Kidney (tissue), 14 donors: ENCODE results near the gene PLEKHF1. TPM values are rescaled to one million over a fixed set of nuclear protein-coding genes. Genes with fewer than 3 reads are reported as not detected.

Experiments
- DNase-seq, 5 donors: peaks; one replicate each; pipeline ENCODE4 v3.0.0-alpha.2; 2013 to 2020
- FAIRE-seq: peaks from 2 replicates; lab custom pipeline; 2012; peaks lifted over from hg19 to GRCh38; lab: Jason Lieb, UNC
- H3K27ac ChIP-seq, 2 donors: one replicate each; pipeline ENCODE4 v1.7.0; 2013; ENCODE audit warnings: low read depth in 2 of 2, low read length in 2 of 2, inconsistent platforms in 1 of 2
- H3K27me3 ChIP-seq: one replicate; pipeline ENCODE4 v1.7.1; 2013; ENCODE audit warnings: low read length, inconsistent platforms; ENCODE audit not compliant: control insufficient read depth, insufficient read depth
- H3K36me3 ChIP-seq, 3 donors: one replicate each; pipeline versions ENCODE4 v1.7.0 to v1.7.1; 2013; ENCODE audit warnings: low read length in 3 of 3, control low read depth in 1 of 3, inconsistent platforms in 1 of 3; ENCODE audit not compliant: insufficient read depth in 3 of 3, control insufficient read depth in 2 of 3
- H3K4me1 ChIP-seq, 3 donors: one replicate each; pipeline versions ENCODE4 v1.7.0 to v1.7.1; 2013; ENCODE audit warnings: low read length in 3 of 3, inconsistent platforms in 1 of 3, low read depth in 1 of 3; ENCODE audit not compliant: control insufficient read depth in 2 of 3, insufficient read depth in 2 of 3
- H3K4me3 ChIP-seq, 3 donors: one replicate each; pipeline versions ENCODE4 v1.7.0 to v1.8.1; 2013; ENCODE audit warnings: low read length in 3 of 3, control low read depth in 1 of 3, inconsistent platforms in 1 of 3
- H3K9ac ChIP-seq, 3 donors: one replicate each; pipeline versions ENCODE4 v1.7.0 to v1.7.1; 2013; ENCODE audit warnings: low read length in 3 of 3, control low read depth in 1 of 3, inconsistent platforms in 1 of 3
- H3K9me3 ChIP-seq, 3 donors: one replicate each; pipeline versions ENCODE4 v1.7.0 to v1.7.1; 2013; ENCODE audit warnings: low read length in 3 of 3, control low read depth in 1 of 3, inconsistent platforms in 1 of 3; ENCODE audit not compliant: control insufficient read depth in 2 of 3, insufficient read depth in 1 of 3
- CTCF ChIP-seq: IDR thresholded peaks from 3 replicates; pipeline ENCODE4 v1.5.1; 2012; ENCODE audit warnings: mild to moderate bottlenecking, moderate library complexity, borderline replicate concordance; ENCODE audit not compliant: insufficient read depth; ENCODE audit errors: extremely low read depth
- intact Hi-C: fragments of 100-400 bp; cut with DNase I; formaldehyde crosslinking; loops from one replicate; pipeline ENCODE4 v1.11.1; 2022
- polyA plus RNA-seq: library from polyadenylated mRNA; stranded (reverse); fragments of 350-450 nt; fragmentation: Illumina TruSeq; extraction: RNeasy Lipid Tissue Mini Kit (QIAGEN cat#74804); gene quantifications from one replicate; pipeline ENCODE4 v1.2.3, GENCODE V29; 2014; ENCODE audit warnings: low read depth, low replicate concordance; ENCODE audit not compliant: insufficient read depth
- total RNA-seq: library from RNA; stranded (reverse); fragmentation: NEBNext Ultra II Directional; extraction: Animal tissue kit (Norgen Biotek cat#: 25700); gene quantifications from one replicate; pipeline ENCODE4 v1.2.1, GENCODE V29; 2021
- donor health status: control.
- donor health status: control.
- donor health status: control.
- donor health status: control.
- donor health status: control.
- donor health status: DM: yes; HTN: yes; CAD: no.
- donor health status: Normal renal cell carcinoma (clear cell type).

Gene PLEKHF1
- total and polyA plus RNA-seq, 2 donors from 2014 or later: 7.1 to 11.7 TPM

DNA sequence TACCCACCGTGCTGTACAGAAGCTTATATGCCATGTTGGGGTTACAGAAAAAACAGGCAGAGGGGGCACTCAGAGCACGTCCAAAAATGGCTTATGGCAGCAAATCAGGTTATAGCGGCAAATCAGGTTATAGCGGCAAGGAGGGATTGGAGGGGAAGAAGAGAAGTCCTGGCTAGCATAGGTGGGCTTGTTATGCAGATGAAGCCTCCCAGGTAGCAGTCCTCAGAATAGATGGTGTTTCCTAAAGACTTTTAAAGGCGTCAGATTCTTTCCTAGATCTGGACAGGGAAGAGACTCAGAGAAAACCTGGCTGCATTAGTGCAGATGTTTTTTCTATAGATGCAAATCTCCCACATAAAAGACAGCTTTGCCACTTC is 19.8 kb upstream of the PLEKHF1 start:
- H3K4me1 ChIP-seq: peaks cover 0 to 4% (median 0%) of the 10 kb centered on the region in 3 donors
- H3K36me3 ChIP-seq: no peaks in the 10 kb centered on the region
- H3K9me3 ChIP-seq: no peaks in the 10 kb centered on the region
- TF ChIP-seq CTCF: no peak
- no peak overlapping the region for H3K27ac ChIP-seq
- H3K4me3 ChIP-seq: no peak overlapping the region
- H3K9ac ChIP-seq: no peak overlapping the region
- intact Hi-C loops: no loop called here
- FAIRE-seq (no peak), DNase-seq (no peak)
- H3K27me3 ChIP-seq: no peaks in the 10 kb centered on the region

DNA sequence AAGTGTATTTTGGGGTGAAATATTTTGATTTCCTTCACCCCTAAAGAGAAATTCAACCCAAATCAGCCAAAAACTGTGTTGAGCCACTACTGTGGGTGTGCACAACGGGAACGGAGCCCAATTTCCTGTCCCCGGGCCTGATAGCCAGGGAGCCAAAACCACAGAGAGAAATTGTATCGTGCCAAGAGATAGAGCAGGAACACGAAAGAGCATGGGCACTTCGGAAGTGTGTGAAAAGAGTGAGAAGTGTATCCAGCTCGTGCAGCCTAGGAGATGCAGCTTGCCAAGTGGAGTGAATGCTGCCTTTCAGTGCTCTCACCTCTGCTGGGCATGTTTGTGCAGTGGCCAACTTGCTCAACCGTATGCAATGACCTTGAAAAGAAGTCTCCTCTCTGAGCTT is 19.4 kb upstream of the PLEKHF1 start:
- Histone ChIP-seq H3K4me1 (peaks cover 0 to 4% (median 0%) of the 10 kb centered on the region in 3 donors), H3K27ac (no peak overlapping the region), H3K36me3 (no peaks in the 10 kb centered on the region), H3K27me3 (no peaks in the 10 kb centered on the region), H3K9ac (no peak overlapping the region), H3K9me3 (no peaks in the 10 kb centered on the region), H3K4me3 (no peak overlapping the region)
- intact Hi-C loops: no loop called here
- DNase-seq (no peak), FAIRE-seq (no peak)
- TF ChIP-seq CTCF: no peak

- H3K27ac ChIP-seq: no peak overlapping the region
- no peak overlapping the region for H3K9ac ChIP-seq
- peaks cover 0 to 6% (median 0%) of the 10 kb centered on the region in 3 donors for H3K9me3 ChIP-seq
- H3K27me3 ChIP-seq: no peaks in the 10 kb centered on the region
- H3K36me3 ChIP-seq: no peaks in the 10 kb centered on the region
- FAIRE-seq (no peak), DNase-seq (no peak)
- H3K4me3 ChIP-seq: no peak overlapping the region
- peaks cover 0 to 2% (median 0%) of the 10 kb centered on the region in 3 donors for H3K4me1 ChIP-seq
- TF ChIP-seq CTCF: no peak
- intact Hi-C loops: no loop called here
Measured at GRCh38 chr19:29650772-29651387, 14.4 kb upstream of the PLEKHF1 start.
